Body of pancreas (tissue), 4 donors: Measurements from ENCODE around the gene USP47.

Experiments used
- CTCF ChIP-seq, 7 experiments: fragments of 450-650 bp in 4 of 7; fragments of 200-600 bp in 3 of 7; sonication (generic) in 3 of 7; IDR thresholded peaks; one replicate each; pipeline ENCODE4 v1.5.1; 2016 to 2019; ENCODE audit warnings: antibody characterized with exemption in 7 of 7
- POLR2A ChIP-seq, 3 donors: fragments of 450-650 bp; IDR thresholded peaks; one replicate each; pipeline ENCODE4 v1.6.1; 2016; ENCODE audit warnings: antibody characterized with exemption in 3 of 3, mild to moderate bottlenecking in 2 of 3

GRCh38 chr11:11909727-11910126 lies 68.0 kb downstream of the USP47 start:
- no peak for TF ChIP-seq CTCF (IDR thresholded peaks at IDR 0.05)
- TF ChIP-seq POLR2A (IDR thresholded peaks at IDR 0.05) = no peak
